HG02798 (cell line): Measurements from ENCODE around the gene IPO8.
"Not testable (repeated sequence)": the region's sequence is repeated elsewhere in the genome, so short reads cannot be mapped to it uniquely, and the experiment has no call there.

ENCODE experiments used
- ATAC-seq: cut with Tn5 transposase; IDR thresholded peaks from one replicate; pipeline ENCODE4 v1.9.1; 2021; ENCODE audit warnings: mild to moderate bottlenecking; ENCODE audit not compliant: unreplicated experiment, poor library complexity

Gene IPO8

GRCh38 chr12:30613119-30613830 is 82.4 kb downstream of the IPO8 start:
- no peak for ATAC-seq

- ATAC-seq = no peak
Observed at GRCh38 chr12:30610718-30611117, 85.0 kb downstream of the IPO8 start.

GRCh38 chr12:30609819-30610218 is 85.8 kb downstream of the IPO8 start:
- ATAC-seq = not testable (repeated sequence)

GRCh38 chr12:30604302-30604701 is 91.4 kb downstream of the IPO8 start:
- ATAC-seq = not testable (repeated sequence)

GRCh38 chr12:30603129-30603528 is 92.5 kb downstream of the IPO8 start:
- no peak for ATAC-seq

GRCh38 chr12:30602678-30603077 is 93.0 kb downstream of the IPO8 start:
- no peak for ATAC-seq

- ATAC-seq = no peak
Observed at GRCh38 chr12:30599608-30600007, 96.1 kb downstream of the IPO8 start.

GRCh38 chr12:30598889-30599288 is 96.8 kb downstream of the IPO8 start:
- no peak for ATAC-seq

GRCh38 chr12:30595742-30596141 is 99.9 kb downstream of the IPO8 start:
- no peak for ATAC-seq

- ATAC-seq = no peak
Observed at GRCh38 chr12:30594509-30594908, 101.2 kb downstream of the IPO8 start.

GRCh38 chr12:30588572-30588971 is 107.1 kb downstream of the IPO8 start:
- not testable (repeated sequence) for ATAC-seq

GRCh38 chr12:30587782-30588181 is 107.9 kb downstream of the IPO8 start:
- ATAC-seq = no peak

- ATAC-seq = no peak
Observed at GRCh38 chr12:30585877-30586276, 109.8 kb downstream of the IPO8 start.

GRCh38 chr12:30582943-30583342 is 112.7 kb downstream of the IPO8 start:
- ATAC-seq = no peak

GRCh38 chr12:30580344-30580743 is 115.3 kb downstream of the IPO8 start:
- ATAC-seq = no peak
